Right hindlimb (tissue), 1 donor: ENCODE results near the gene FA2H.
"Not testable (repeated sequence)": the region's sequence is repeated elsewhere in the genome, so short reads cannot be mapped to it uniquely, and the experiment has no call there.

Experiments used
- DNase-seq: peaks from one replicate; pipeline ENCODE4 v3.0.0-alpha.2; 2018

Gene FA2H

GRCh38 chr16:74743045-74743667 lies 31.5 kb downstream of the FA2H start:
- DNase-seq: no peak

- peak; percentile 47 for DNase-seq
Measured at GRCh38 chr16:74742051-74742481, 32.6 kb downstream of the FA2H start.

- no peak for DNase-seq
Measured at GRCh38 chr16:74740795-74741304, 33.8 kb downstream of the FA2H start.

GRCh38 chr16:74739275-74739674 lies 35.3 kb downstream of the FA2H start:
- no peak for DNase-seq

GRCh38 chr16:74738816-74739215 lies 35.8 kb downstream of the FA2H start:
- no peak for DNase-seq

GRCh38 chr16:74738113-74738541 lies 36.5 kb downstream of the FA2H start:
- peak; percentile 21 for DNase-seq

- no peak for DNase-seq
Measured at GRCh38 chr16:74737521-74737920, 37.1 kb downstream of the FA2H start.

- DNase-seq: peak; percentile 8
Measured at GRCh38 chr16:74736531-74737157, 38.0 kb downstream of the FA2H start.

- DNase-seq: no peak
Measured at GRCh38 chr16:74735554-74735953, 39.1 kb downstream of the FA2H start.

GRCh38 chr16:74735162-74735452 lies 39.5 kb downstream of the FA2H start:
- no peak for DNase-seq

- no peak for DNase-seq
Measured at GRCh38 chr16:74734361-74735161, 40.1 kb downstream of the FA2H start.

GRCh38 chr16:74732707-74733350 lies 41.8 kb downstream of the FA2H start:
- peak; percentile 9 for DNase-seq

GRCh38 chr16:74731853-74732477 lies 42.7 kb downstream of the FA2H start:
- no peak for DNase-seq

GRCh38 chr16:74729783-74730683 lies 44.6 kb downstream of the FA2H start:
- DNase-seq: peak; percentile 42

GRCh38 chr16:74727903-74728302 lies 46.7 kb downstream of the FA2H start:
- no peak for DNase-seq

- DNase-seq: no peak
Measured at GRCh38 chr16:74726716-74727115, 47.9 kb downstream of the FA2H start.

GRCh38 chr16:74725651-74726455 lies 48.8 kb downstream of the FA2H start:
- DNase-seq: no peak

GRCh38 chr16:74724820-74725549 lies 49.6 kb downstream of the FA2H start:
- DNase-seq: no peak

- DNase-seq: no peak
Measured at GRCh38 chr16:74723256-74723655, 51.4 kb downstream of the FA2H start.

GRCh38 chr16:74722156-74722555 lies 52.5 kb downstream of the FA2H start:
- DNase-seq: not testable (repeated sequence)
